GM23338 (cell line): ENCODE results near the gene SIGLEC9. TPM values are rescaled to one million over a fixed set of nuclear protein-coding genes. Genes with fewer than 3 reads are reported as not detected.

Experiments
- ATAC-seq: fragments of 200-7000 bp; cut with Tn5 transposase; 3 replicates; pipeline ENCODE4 v1.9.1; 2020
- DNase-seq: peaks from one replicate; pipeline ENCODE4 v3.0.0-alpha.2; 2015; ENCODE audit warnings: low spot score
- H2AFZ ChIP-seq: fragments of 200-600 bp; sonication (generic); 2 replicates; pipeline ENCODE4 v1.8.0; 2016; ENCODE audit warnings: antibody characterized with exemption, mild to moderate bottlenecking, moderate library complexity
- H3F3A ChIP-seq: fragments of 200-600 bp; sonication (generic); replicated peaks from 2 replicates; pipeline ENCODE4 v1.8.0; 2017; ENCODE audit warnings: antibody characterized with exemption, mixed run types, low read depth
- H3K27ac ChIP-seq: fragments of 200-600 bp; sonication (generic); 2 replicates; pipeline ENCODE4 v1.6.1; 2016; ENCODE audit warnings: low read depth
- H3K27me3 ChIP-seq: fragments of 200-600 bp; sonication (generic); 2 replicates; pipeline ENCODE4 v1.8.0; 2016; ENCODE audit warnings: mild to moderate bottlenecking, mixed run types, moderate library complexity; ENCODE audit not compliant: insufficient read depth
- H3K36me3 ChIP-seq: fragments of 200-600 bp; sonication (generic); 2 replicates; pipeline ENCODE4 v1.8.0; 2016; ENCODE audit warnings: mild to moderate bottlenecking; ENCODE audit not compliant: insufficient read depth
- H3K4me1 ChIP-seq: fragments of 200-600 bp; sonication (generic); 2 replicates; pipeline ENCODE4 v1.8.0; 2016; ENCODE audit warnings: mild to moderate bottlenecking, moderate library complexity; ENCODE audit not compliant: insufficient read depth
- H3K4me2 ChIP-seq: fragments of 200-600 bp; sonication (generic); 2 replicates; pipeline ENCODE4 v1.7.1; 2017; ENCODE audit warnings: mixed run types
- H3K4me3 ChIP-seq: fragments of 200-600 bp; sonication (generic); 2 replicates; pipeline ENCODE4 v1.6.1; 2016; ENCODE audit warnings: mixed run types
- H3K79me2 ChIP-seq: fragments of 200-600 bp; sonication (generic); replicated peaks from 2 replicates; pipeline ENCODE4 v1.8.0; 2017; ENCODE audit warnings: mild to moderate bottlenecking; ENCODE audit not compliant: insufficient read depth
- H3K9me2 ChIP-seq: fragments of 200-600 bp; sonication (generic); 2 replicates; pipeline ENCODE4 v1.8.0; 2017; ENCODE audit not compliant: insufficient read depth
- H4K20me1 ChIP-seq: fragments of 200-600 bp; sonication (generic); replicated peaks from 2 replicates; pipeline ENCODE4 v1.8.0; 2017; ENCODE audit warnings: mild to moderate bottlenecking; ENCODE audit not compliant: insufficient read depth
- H3K27ac Mint-ChIP-seq: 2 replicates; pipeline ENCODE4 v1.8.0; 2020; ENCODE audit warnings: inconsistent platforms, mild to moderate bottlenecking, moderate library complexity, mixed read lengths
- H3K27me3 Mint-ChIP-seq: 3 replicates; pipeline ENCODE4 v1.8.0; 2022; ENCODE audit warnings: low read depth, mild to moderate bottlenecking, moderate library complexity, mixed read lengths, inconsistent platforms; ENCODE audit not compliant: insufficient read depth, poor library complexity
- H3K36me3 Mint-ChIP-seq: 3 replicates; pipeline ENCODE4 v1.8.0; 2021; ENCODE audit warnings: low read depth, mild to moderate bottlenecking, inconsistent platforms, moderate library complexity, mixed read lengths
- H3K4me1 Mint-ChIP-seq: 3 replicates; pipeline ENCODE4 v1.8.0; 2020; ENCODE audit warnings: mild to moderate bottlenecking, inconsistent platforms, mixed read lengths
- H3K4me3 Mint-ChIP-seq: 3 replicates; pipeline ENCODE4 v1.8.0; 2021; ENCODE audit warnings: moderate library complexity, mild to moderate bottlenecking, inconsistent platforms, mixed read lengths
- H3K9me3 Mint-ChIP-seq: 3 replicates; pipeline ENCODE4 v1.8.0; 2020; ENCODE audit warnings: moderate library complexity, mild to moderate bottlenecking, inconsistent platforms, mixed read lengths
- CREB1 ChIP-seq: fragments of 250-450 bp; sonication (Bioruptor Pico); IDR thresholded peaks from 2 replicates; pipeline ENCODE4 v1.5.0; 2020; ENCODE audit warnings: low read depth, mild to moderate bottlenecking, moderate library complexity
- CTCF ChIP-seq, 2 experiments: fragments of 200-600 bp in 1 of 2; sonication (generic) in 1 of 2; conservative IDR thresholded peaks; 2 replicates each; pipeline versions ENCODE4 v1.5.1 to v1.6.1; 2016 to 2017; ENCODE audit warnings: antibody characterized with exemption in 2 of 2, low read depth in 2 of 2, mild to moderate bottlenecking in 2 of 2, moderate library complexity in 1 of 2
- ETS1 ChIP-seq: IDR thresholded peaks from 2 replicates; pipeline ENCODE4 v1.6.1; 2016; ENCODE audit warnings: antibody characterized with exemption
- EZH2 ChIP-seq: fragments of 200-600 bp; sonication (generic); IDR thresholded peaks from one replicate; pipeline ENCODE4 v1.8.0; 2017; ENCODE audit warnings: antibody characterized with exemption, mild to moderate bottlenecking, low read depth; ENCODE audit not compliant: unreplicated experiment
- EZH2phosphoT487 ChIP-seq: fragments of 200-600 bp; sonication (generic); IDR thresholded peaks from one replicate; pipeline ENCODE4 v1.8.1; 2018; ENCODE audit warnings: antibody characterized with exemption; ENCODE audit not compliant: unreplicated experiment
- JUNB ChIP-seq: IDR thresholded peaks from one replicate; pipeline ENCODE4 v1.6.1; 2016; ENCODE audit warnings: antibody characterized with exemption; ENCODE audit not compliant: unreplicated experiment
- NANOG ChIP-seq: IDR thresholded peaks from 2 replicates; pipeline ENCODE4 v1.6.1; 2016; ENCODE audit warnings: antibody characterized with exemption, borderline replicate concordance
- POLR2AphosphoS5 ChIP-seq: IDR thresholded peaks from 2 replicates; pipeline ENCODE4 v1.6.1; 2016; ENCODE audit warnings: antibody characterized with exemption, low read depth
- STAT1 ChIP-seq: IDR thresholded peaks from one replicate; pipeline ENCODE4 v1.6.1; 2016; ENCODE audit warnings: antibody characterized with exemption; ENCODE audit not compliant: unreplicated experiment
- ZNF114 ChIP-seq: fragments of 250-450 bp; sonication (Bioruptor Pico); IDR thresholded peaks from 2 replicates; pipeline ENCODE4 v1.5.0; 2020; ENCODE audit warnings: mild to moderate bottlenecking, moderate library complexity
- ZNF331 ChIP-seq: fragments of 250-450 bp; sonication (Bioruptor Pico); IDR thresholded peaks from 2 replicates; pipeline ENCODE4 v1.5.0; 2020; ENCODE audit warnings: low read depth, mild to moderate bottlenecking, moderate library complexity
- polyA plus RNA-seq: library from polyadenylated mRNA; unstranded; fragments of >200 nt; fragmentation: Nextera tagmentation; extraction: Ambion mirVana; gene quantifications from 2 replicates; pipeline ENCODE4 v1.2.1, GENCODE V29; 2016
- total RNA-seq: library from RNA; depleted of rRNA; stranded (reverse); fragments of >200 nt; shearing (Covaris generic); gene quantifications from 2 replicates; pipeline ENCODE4 v1.2.3, GENCODE V29; 2014
- TF ChIP-seq, protein P1 (sequence below): IDR thresholded peaks from one replicate; pipeline ENCODE4 v1.6.1; 2018; ENCODE audit warnings: antibody characterized with exemption; ENCODE audit not compliant: unreplicated experiment
- TF ChIP-seq, protein P2 (sequence below): fragments of 250-450 bp; sonication (Bioruptor Pico); IDR thresholded peaks from 2 replicates; pipeline ENCODE4 v1.5.0; 2020; ENCODE audit warnings: mild to moderate bottlenecking, moderate library complexity

SIGLEC9 gene
- total and polyA plus RNA-seq, 2 experiments from 2014 or later: not detected

- Histone ChIP-seq H3K79me2 (no peaks in the 10 kb centered on the region), H3K4me2 (no peak overlapping the region), H3K27me3 (no peaks in the 10 kb centered on the region; the same call in 1 of the 2 replicates), H4K20me1 (no peaks in the 10 kb centered on the region), H3K4me1 (peaks cover 5% of the 10 kb centered on the region; the same call in 1 of the 2 replicates), H3K4me3 (no peak overlapping the region), H3K36me3 (no peaks in the 10 kb centered on the region), H2AFZ (no peak overlapping the region), H3K27ac (no peak overlapping the region), H3F3A (peaks cover 5% of the 10 kb centered on the region; the same call in 1 of the 2 replicates), H3K9me2 (no peaks in the 10 kb centered on the region)
- ATAC-seq (no peak), DNase-seq (no peak)
- Mint-ChIP-seq H3K27me3 (peaks cover 16% of the 10 kb centered on the region), H3K9me3 (no peaks in the 10 kb centered on the region), H3K4me1 (peaks cover 24% of the 10 kb centered on the region), H3K36me3 (no peaks in the 10 kb centered on the region; the same call in 2 of the 3 replicates), H3K27ac (no peak overlapping the region), H3K4me3 (no peak overlapping the region; the same call in 2 of the 3 replicates)
- TF ChIP-seq, protein P1, sequence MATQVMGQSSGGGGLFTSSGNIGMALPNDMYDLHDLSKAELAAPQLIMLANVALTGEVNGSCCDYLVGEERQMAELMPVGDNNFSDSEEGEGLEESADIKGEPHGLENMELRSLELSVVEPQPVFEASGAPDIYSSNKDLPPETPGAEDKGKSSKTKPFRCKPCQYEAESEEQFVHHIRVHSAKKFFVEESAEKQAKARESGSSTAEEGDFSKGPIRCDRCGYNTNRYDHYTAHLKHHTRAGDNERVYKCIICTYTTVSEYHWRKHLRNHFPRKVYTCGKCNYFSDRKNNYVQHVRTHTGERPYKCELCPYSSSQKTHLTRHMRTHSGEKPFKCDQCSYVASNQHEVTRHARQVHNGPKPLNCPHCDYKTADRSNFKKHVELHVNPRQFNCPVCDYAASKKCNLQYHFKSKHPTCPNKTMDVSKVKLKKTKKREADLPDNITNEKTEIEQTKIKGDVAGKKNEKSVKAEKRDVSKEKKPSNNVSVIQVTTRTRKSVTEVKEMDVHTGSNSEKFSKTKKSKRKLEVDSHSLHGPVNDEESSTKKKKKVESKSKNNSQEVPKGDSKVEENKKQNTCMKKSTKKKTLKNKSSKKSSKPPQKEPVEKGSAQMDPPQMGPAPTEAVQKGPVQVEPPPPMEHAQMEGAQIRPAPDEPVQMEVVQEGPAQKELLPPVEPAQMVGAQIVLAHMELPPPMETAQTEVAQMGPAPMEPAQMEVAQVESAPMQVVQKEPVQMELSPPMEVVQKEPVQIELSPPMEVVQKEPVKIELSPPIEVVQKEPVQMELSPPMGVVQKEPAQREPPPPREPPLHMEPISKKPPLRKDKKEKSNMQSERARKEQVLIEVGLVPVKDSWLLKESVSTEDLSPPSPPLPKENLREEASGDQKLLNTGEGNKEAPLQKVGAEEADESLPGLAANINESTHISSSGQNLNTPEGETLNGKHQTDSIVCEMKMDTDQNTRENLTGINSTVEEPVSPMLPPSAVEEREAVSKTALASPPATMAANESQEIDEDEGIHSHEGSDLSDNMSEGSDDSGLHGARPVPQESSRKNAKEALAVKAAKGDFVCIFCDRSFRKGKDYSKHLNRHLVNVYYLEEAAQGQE: no peak
- TF ChIP-seq CTCF (conservative IDR thresholded peaks at IDR 0.05; ENCODE audit: low read depth in 2 of 2): no peak
- TF ChIP-seq ZNF114 (CRISPR knock-in tag): no peak
- no peak for TF ChIP-seq EZH2phosphoT487
- TF ChIP-seq ZNF331 (CRISPR knock-in tag): no peak
- TF ChIP-seq POLR2AphosphoS5: no peak
- TF ChIP-seq ETS1: no peak
- TF ChIP-seq CREB1 (CRISPR knock-in tag): no peak
- TF ChIP-seq JUNB: no peak
- no peak for TF ChIP-seq NANOG
- no peak for TF ChIP-seq STAT1
- TF ChIP-seq, protein P2, sequence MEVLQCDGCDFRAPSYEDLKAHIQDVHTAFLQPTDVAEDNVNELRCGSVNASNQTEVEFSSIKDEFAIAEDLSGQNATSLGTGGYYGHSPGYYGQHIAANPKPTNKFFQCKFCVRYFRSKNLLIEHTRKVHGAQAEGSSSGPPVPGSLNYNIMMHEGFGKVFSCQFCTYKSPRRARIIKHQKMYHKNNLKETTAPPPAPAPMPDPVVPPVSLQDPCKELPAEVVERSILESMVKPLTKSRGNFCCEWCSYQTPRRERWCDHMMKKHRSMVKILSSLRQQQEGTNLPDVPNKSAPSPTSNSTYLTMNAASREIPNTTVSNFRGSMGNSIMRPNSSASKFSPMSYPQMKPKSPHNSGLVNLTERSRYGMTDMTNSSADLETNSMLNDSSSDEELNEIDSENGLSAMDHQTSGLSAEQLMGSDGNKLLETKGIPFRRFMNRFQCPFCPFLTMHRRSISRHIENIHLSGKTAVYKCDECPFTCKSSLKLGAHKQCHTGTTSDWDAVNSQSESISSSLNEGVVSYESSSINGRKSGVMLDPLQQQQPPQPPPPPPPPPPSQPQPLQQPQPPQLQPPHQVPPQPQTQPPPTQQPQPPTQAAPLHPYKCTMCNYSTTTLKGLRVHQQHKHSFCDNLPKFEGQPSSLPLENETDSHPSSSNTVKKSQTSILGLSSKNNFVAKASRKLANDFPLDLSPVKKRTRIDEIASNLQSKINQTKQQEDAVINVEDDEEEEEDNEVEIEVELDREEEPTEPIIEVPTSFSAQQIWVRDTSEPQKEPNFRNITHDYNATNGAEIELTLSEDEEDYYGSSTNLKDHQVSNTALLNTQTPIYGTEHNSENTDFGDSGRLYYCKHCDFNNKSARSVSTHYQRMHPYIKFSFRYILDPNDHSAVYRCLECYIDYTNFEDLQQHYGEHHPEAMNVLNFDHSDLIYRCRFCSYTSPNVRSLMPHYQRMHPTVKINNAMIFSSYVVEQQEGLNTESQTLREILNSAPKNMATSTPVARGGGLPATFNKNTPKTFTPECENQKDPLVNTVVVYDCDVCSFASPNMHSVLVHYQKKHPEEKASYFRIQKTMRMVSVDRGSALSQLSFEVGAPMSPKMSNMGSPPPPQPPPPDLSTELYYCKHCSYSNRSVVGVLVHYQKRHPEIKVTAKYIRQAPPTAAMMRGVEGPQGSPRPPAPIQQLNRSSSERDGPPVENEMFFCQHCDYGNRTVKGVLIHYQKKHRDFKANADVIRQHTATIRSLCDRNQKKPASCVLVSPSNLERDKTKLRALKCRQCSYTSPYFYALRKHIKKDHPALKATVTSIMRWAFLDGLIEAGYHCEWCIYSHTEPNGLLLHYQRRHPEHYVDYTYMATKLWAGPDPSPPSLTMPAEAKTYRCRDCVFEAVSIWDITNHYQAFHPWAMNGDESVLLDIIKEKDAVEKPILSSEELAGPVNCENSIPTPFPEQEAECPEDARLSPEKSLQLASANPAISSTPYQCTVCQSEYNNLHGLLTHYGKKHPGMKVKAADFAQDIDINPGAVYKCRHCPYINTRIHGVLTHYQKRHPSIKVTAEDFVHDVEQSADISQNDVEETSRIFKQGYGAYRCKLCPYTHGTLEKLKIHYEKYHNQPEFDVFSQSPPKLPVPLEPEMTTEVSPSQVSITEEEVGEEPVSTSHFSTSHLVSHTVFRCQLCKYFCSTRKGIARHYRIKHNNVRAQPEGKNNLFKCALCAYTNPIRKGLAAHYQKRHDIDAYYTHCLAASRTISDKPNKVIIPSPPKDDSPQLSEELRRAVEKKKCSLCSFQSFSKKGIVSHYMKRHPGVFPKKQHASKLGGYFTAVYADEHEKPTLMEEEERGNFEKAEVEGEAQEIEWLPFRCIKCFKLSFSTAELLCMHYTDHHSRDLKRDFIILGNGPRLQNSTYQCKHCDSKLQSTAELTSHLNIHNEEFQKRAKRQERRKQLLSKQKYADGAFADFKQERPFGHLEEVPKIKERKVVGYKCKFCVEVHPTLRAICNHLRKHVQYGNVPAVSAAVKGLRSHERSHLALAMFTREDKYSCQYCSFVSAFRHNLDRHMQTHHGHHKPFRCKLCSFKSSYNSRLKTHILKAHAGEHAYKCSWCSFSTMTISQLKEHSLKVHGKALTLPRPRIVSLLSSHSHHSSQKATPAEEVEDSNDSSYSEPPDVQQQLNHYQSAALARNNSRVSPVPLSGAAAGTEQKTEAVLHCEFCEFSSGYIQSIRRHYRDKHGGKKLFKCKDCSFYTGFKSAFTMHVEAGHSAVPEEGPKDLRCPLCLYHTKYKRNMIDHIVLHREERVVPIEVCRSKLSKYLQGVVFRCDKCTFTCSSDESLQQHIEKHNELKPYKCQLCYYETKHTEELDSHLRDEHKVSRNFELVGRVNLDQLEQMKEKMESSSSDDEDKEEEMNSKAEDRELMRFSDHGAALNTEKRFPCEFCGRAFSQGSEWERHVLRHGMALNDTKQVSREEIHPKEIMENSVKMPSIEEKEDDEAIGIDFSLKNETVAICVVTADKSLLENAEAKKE (CRISPR knock-in tag): no peak
- TF ChIP-seq EZH2: no peak
Observed at GRCh38 chr19:51093101-51093500, 31.6 kb upstream of the SIGLEC9 start.
